Osteoblast (primary cell): ENCODE measurements around the gene NCAM1. TPM values are rescaled to one million over a fixed set of nuclear protein-coding genes. Genes with fewer than 3 reads are reported as not detected.

Experiments
- DNase-seq: peaks from one replicate; pipeline ENCODE4 v3.0.0; 2011; ENCODE audit warnings: low spot score, mixed read lengths; ENCODE audit not compliant: insufficient read length; ENCODE audit errors: missing footprints
- H2AFZ ChIP-seq: 2 replicates; pipeline ENCODE4 v1.6.0; 2011; ENCODE audit warnings: mild to moderate bottlenecking, low read length
- H3K27ac ChIP-seq: 2 replicates; pipeline ENCODE4 v1.5.1; 2011; ENCODE audit warnings: mild to moderate bottlenecking, low read depth, low read length, moderate library complexity
- H3K27me3 ChIP-seq: 2 replicates; pipeline ENCODE4 v1.6.0; 2012; ENCODE audit warnings: mild to moderate bottlenecking, control low read depth, inconsistent platforms, low read length, moderate library complexity; ENCODE audit not compliant: insufficient read depth
- H3K36me3 ChIP-seq: 2 replicates; pipeline ENCODE4 v1.5.1; 2011; ENCODE audit warnings: mild to moderate bottlenecking, low read length, control low read depth, moderate library complexity; ENCODE audit not compliant: insufficient read depth
- H3K4me1 ChIP-seq: 2 replicates; pipeline ENCODE4 v1.5.1; 2011; ENCODE audit warnings: mild to moderate bottlenecking, low read length, control low read depth, moderate library complexity; ENCODE audit not compliant: insufficient read depth
- H3K4me2 ChIP-seq: 2 replicates; pipeline ENCODE4 v1.6.0; 2011; ENCODE audit warnings: mild to moderate bottlenecking, low read length; ENCODE audit not compliant: insufficient read depth
- H3K4me3 ChIP-seq: fragments of 200-600 bp; sonication (generic); 3 replicates; pipeline ENCODE4 v1.5.1; 2012; ENCODE audit warnings: mild to moderate bottlenecking, low read length, inconsistent platforms; ENCODE audit not compliant: insufficient read depth
- H3K79me2 ChIP-seq: 2 replicates; pipeline ENCODE4 v1.6.0; 2012; ENCODE audit warnings: mild to moderate bottlenecking, low read length, control low read depth, inconsistent platforms; ENCODE audit not compliant: insufficient read depth
- H3K9me3 ChIP-seq: 2 replicates; pipeline ENCODE4 v1.5.1; 2011; ENCODE audit warnings: low read depth, low read length, control low read depth
- H4K20me1 ChIP-seq: 2 replicates; pipeline ENCODE4 v1.6.0; 2012; ENCODE audit warnings: mild to moderate bottlenecking, low read length, control low read depth; ENCODE audit not compliant: insufficient read depth
- total RNA-seq: library from RNA; depleted of rRNA; stranded (reverse); fragments of >200 nt; gene quantifications from 2 replicates; pipeline ENCODE4 v1.2.3, GENCODE V29; 2012
- TF ChIP-seq, protein P1 (sequence below): IDR thresholded peaks from 2 replicates; pipeline ENCODE4 v1.5.1; 2011; ENCODE audit warnings: mild to moderate bottlenecking, low read depth, low read length, moderate library complexity; ENCODE audit errors: extremely low read depth

The NCAM1 gene
- total RNA-seq, 1 donor = 2.2 TPM

DNA sequence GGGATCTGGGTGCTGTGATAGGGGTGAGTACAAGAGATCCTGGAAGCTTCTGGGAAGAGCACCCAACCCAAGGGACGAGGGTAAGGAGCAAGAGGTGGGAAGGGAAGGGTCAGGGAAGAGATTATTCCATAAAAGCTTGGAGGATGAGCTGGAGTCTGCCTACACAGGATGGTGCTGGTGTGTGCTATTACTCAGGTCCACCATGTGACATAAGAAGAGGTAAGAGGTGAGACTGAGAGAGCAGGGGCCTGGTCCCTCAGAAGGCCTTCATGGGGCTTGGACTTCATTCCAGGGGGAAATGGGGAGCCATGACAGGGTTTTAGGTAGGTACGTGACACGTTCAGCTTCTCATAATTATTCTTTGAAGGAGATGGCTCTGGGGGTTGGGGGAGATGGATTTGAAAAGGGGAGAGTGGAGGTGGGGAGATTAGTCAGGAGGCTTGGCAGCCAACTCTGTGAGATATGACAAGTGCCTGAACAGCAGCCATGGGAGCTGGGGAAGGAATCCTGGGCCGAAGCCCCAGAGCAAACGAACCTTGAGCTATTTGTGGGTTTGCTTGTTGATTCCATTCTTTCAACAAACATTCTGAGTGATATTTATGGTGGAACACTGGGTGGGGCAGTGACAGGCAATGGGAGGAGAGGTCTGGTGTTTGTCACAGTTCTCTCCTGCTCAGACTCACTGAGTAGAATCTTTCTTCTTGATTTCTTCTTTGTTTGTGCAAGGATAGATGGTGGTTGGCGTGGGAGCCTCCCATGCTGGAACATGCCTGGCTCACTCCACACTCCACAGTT, 11.2 kb upstream of the NCAM1 start:
- TF ChIP-seq, protein P1, sequence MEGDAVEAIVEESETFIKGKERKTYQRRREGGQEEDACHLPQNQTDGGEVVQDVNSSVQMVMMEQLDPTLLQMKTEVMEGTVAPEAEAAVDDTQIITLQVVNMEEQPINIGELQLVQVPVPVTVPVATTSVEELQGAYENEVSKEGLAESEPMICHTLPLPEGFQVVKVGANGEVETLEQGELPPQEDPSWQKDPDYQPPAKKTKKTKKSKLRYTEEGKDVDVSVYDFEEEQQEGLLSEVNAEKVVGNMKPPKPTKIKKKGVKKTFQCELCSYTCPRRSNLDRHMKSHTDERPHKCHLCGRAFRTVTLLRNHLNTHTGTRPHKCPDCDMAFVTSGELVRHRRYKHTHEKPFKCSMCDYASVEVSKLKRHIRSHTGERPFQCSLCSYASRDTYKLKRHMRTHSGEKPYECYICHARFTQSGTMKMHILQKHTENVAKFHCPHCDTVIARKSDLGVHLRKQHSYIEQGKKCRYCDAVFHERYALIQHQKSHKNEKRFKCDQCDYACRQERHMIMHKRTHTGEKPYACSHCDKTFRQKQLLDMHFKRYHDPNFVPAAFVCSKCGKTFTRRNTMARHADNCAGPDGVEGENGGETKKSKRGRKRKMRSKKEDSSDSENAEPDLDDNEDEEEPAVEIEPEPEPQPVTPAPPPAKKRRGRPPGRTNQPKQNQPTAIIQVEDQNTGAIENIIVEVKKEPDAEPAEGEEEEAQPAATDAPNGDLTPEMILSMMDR = no peak
- no peaks in the 10 kb centered on the region for H3K4me1 ChIP-seq
- no peak overlapping the region for H2AFZ ChIP-seq
- no peaks in the 10 kb centered on the region for H3K36me3 ChIP-seq
- no peaks in the 10 kb centered on the region for H3K9me3 ChIP-seq
- H3K4me2 ChIP-seq = no peak overlapping the region
- no peaks in the 10 kb centered on the region for H4K20me1 ChIP-seq
- H3K27ac ChIP-seq = no peak overlapping the region
- DNase-seq = no peak
- H3K4me3 ChIP-seq = no peak overlapping the region
- no peaks in the 10 kb centered on the region for H3K27me3 ChIP-seq
- no peaks in the 10 kb centered on the region for H3K79me2 ChIP-seq

DNA sequence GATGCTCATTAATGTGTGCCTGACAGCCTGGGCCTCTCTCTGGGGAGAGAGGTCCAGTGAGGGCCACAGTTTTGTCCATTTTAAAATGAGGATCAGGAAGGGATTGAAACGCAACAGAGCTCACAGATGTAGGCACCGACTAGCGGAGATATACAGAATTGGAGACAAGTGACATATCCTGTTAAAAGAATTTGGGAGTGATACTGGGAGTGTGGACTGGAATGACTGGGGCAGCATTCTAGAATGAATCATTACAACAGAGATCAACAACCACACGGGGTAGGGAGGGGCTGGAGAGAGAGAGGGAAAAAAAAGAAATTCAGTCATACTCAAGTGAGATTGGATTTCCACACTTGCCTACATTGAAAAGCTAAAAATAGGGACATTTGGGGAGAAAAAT, 2.5 kb upstream of the NCAM1 start:
- Histone ChIP-seq H2AFZ (no peak overlapping the region), H3K9me3 (no peaks in the 10 kb centered on the region), H3K4me2 (no peak overlapping the region), H4K20me1 (no peaks in the 10 kb centered on the region), H3K27me3 (peaks cover 38% of the 10 kb centered on the region), H3K4me1 (no peaks in the 10 kb centered on the region), H3K79me2 (no peaks in the 10 kb centered on the region), H3K27ac (no peak overlapping the region), H3K36me3 (no peaks in the 10 kb centered on the region), H3K4me3 (no peak overlapping the region)
- TF ChIP-seq, protein P1 = no peak
- DNase-seq = peak; percentile 19

DNA sequence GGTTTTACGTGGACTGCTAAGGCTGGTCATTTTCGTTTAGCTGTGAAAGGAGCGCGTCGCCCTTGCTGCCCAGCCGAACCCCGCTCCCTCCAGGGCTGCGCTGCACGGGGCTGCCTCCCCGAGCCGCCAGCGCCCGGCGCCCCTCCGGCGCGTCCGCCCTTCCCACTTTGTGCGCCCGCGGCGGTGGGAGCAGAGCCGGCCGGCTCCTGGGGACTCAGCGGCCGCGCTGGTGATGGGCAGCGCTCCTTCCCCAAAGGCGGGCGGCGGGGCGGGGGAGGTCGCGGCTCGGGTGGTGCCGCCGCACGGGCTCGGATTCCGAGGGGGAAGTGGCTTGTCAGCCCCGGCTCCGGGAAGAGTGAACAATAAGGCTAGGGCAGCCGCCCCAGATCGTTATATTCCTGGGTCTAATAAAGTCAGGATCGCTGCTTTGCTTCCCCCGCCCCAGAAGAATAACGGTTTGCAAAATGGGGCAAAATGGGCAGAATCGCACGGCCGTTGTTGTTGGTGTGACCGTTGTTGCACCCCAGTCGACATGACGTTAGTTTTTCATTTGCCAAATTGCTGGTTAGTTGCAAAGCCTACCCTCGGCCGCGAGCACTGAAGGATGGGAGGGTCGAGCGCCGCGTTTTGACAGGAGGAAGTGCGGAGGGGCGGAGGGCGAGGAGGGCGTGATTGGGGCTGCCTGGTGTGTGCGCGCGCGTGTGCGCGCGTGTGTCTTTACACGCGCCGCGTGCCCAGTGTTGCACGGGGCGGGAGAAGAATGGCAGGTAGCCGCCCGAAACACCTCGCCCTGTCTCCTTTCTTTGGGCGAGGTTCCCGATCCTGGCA, 745 bp downstream of the NCAM1 start:
- H3K27ac ChIP-seq = no peak overlapping the region
- H3K4me3 ChIP-seq = peak overlapping the region; percentile 59
- no peaks in the 10 kb centered on the region for H3K4me1 ChIP-seq
- H3K79me2 ChIP-seq = no peaks in the 10 kb centered on the region
- H4K20me1 ChIP-seq = no peaks in the 10 kb centered on the region
- H3K9me3 ChIP-seq = no peaks in the 10 kb centered on the region
- H3K27me3 ChIP-seq = peaks cover 52% of the 10 kb centered on the region
- DNase-seq = peak; percentile 69
- H3K4me2 ChIP-seq = peak overlapping the region; percentile 72
- TF ChIP-seq, protein P1 = no peak
- H2AFZ ChIP-seq = peak overlapping the region; percentile 47
- no peaks in the 10 kb centered on the region for H3K36me3 ChIP-seq
